Measurements from ENCODE around the gene SURF4. TPM values are rescaled to one million over a fixed set of nuclear protein-coding genes. Genes with fewer than 3 reads are reported as not detected.

The SURF4 gene
- total and polyA plus RNA-seq, 2 donors (not counting 1 experiment from before 2014, with no cell fraction given): 34.7 to 43.8 TPM

DNA sequence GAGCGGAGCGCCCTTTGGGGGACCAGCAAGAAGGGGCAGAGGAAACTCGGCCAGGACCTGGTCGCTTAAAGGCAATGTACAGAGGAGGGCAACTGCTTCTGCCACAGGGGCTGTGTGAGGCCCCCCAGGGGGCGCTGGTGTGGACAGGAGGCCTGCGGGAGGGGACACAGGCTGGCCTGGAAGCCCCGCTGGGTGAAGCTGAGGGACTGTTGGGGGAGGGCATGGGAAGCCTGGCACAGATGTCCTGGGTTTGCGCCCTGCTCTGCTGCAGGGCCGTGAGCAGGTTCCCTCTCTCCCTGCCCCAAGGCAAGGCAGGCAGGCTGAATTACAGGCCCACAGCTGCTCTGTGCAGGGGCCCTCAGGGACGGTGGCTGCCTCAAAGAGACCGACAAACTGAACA, 33.3 kb downstream of the SURF4 start:
- DNase-seq (no peak), ATAC-seq (ENCODE audit: low read depth) (no peak)
- Histone ChIP-seq H2AFZ (ENCODE audit: insufficient read depth, low read depth, low read length, poor library complexity, severe bottlenecking) (no peak overlapping the region), H3K36me3 (replicated peaks in 1 of 2; ENCODE audit: control extremely low read depth in 1 of 2, control insufficient read depth in 1 of 2, extremely low read depth in 1 of 2, insufficient read depth in 2 of 2, low read length in 1 of 2) (peaks cover 0 to 58% of the 10 kb centered on the region in 2 experiments), H3K9me3 (ENCODE audit: control extremely low read depth in 1 of 3, control insufficient read depth in 2 of 3, insufficient read depth in 1 of 3, low read length in 2 of 3) (peaks cover 0 to 9% (median 3%) of the 10 kb centered on the region in 3 donors), H4K20me1 (ENCODE audit: control insufficient read depth, insufficient read depth, low read length, poor library complexity, severe bottlenecking) (peaks cover 5% of the 10 kb centered on the region), H3K4me2 (replicated peaks; ENCODE audit: low read depth, low read length, poor library complexity, severe bottlenecking) (no peak overlapping the region), H3K9ac (ENCODE audit: low read length) (no peak overlapping the region), H3K27me3 (replicated peaks in 1 of 4; ENCODE audit: control extremely low read depth in 1 of 4, control insufficient read depth in 3 of 4, insufficient read depth in 4 of 4, low read length in 3 of 4) (no peaks in the 10 kb centered on the region), H3K27ac (ENCODE audit: low read length in 2 of 2) (peak overlapping the region in 1 of 2 donors; percentile 11), H3K79me2 (ENCODE audit: control insufficient read depth, insufficient read depth, low read length) (peaks cover 38% of the 10 kb centered on the region), H3K4me1 (ENCODE audit: control insufficient read depth in 2 of 2, insufficient read depth in 2 of 2, low read length in 2 of 2) (peaks cover 38 to 55% of the 10 kb centered on the region in 2 donors), H3K4me3 (ENCODE audit: control extremely low read depth in 1 of 5, extremely low read depth in 1 of 5, insufficient read depth in 1 of 5, low read depth in 2 of 5, low read length in 4 of 5) (no peak overlapping the region)
- ChIA-PET POLR2A (no interaction called here), CTCF (no interaction called here)
- peaks cover 52% of the 10 kb centered on the region for H3K4me1 Mint-ChIP-seq
- no peaks in the 10 kb centered on the region for H3K9me3 Mint-ChIP-seq (ENCODE audit: insufficient read depth)
- 77% methylated on average over 11 of the region's 11 CpGs for WGBS (ENCODE audit: insufficient coverage)
- no peaks in the 10 kb centered on the region for H3K27me3 Mint-ChIP-seq
- intact Hi-C loops (cut with micrococcal nuclease): no loop called here
- no peak overlapping the region for H3K4me3 Mint-ChIP-seq
- no peak overlapping the region for H3K27ac Mint-ChIP-seq
- TF ChIP-seq, protein P1, sequence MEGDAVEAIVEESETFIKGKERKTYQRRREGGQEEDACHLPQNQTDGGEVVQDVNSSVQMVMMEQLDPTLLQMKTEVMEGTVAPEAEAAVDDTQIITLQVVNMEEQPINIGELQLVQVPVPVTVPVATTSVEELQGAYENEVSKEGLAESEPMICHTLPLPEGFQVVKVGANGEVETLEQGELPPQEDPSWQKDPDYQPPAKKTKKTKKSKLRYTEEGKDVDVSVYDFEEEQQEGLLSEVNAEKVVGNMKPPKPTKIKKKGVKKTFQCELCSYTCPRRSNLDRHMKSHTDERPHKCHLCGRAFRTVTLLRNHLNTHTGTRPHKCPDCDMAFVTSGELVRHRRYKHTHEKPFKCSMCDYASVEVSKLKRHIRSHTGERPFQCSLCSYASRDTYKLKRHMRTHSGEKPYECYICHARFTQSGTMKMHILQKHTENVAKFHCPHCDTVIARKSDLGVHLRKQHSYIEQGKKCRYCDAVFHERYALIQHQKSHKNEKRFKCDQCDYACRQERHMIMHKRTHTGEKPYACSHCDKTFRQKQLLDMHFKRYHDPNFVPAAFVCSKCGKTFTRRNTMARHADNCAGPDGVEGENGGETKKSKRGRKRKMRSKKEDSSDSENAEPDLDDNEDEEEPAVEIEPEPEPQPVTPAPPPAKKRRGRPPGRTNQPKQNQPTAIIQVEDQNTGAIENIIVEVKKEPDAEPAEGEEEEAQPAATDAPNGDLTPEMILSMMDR (IDR thresholded peaks at IDR 0.05): peak; percentile 21
- no peak for TF ChIP-seq EZH2 (IDR thresholded peaks at IDR 0.05; ENCODE audit: borderline replicate concordance, insufficient read depth, low read depth, low read length, poor library complexity, severe bottlenecking)

DNA sequence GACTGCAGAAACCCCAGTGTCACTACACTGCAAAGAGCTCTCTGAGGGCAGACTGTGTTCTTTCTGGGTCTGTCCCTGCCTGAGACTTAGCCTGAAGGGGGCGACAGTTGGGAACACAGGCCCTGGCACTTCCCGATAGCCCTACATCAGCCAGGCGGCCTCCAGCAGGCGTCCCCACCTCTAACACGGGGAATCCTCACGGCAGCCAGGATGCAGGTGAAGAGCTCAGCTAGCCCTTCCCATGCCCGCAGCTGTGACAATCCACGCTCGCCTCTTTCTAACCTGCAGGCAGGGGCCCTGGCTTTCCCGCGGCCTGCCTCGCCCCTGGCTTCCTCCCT, 33.8 kb downstream of the SURF4 start:
- Histone ChIP-seq H3K9ac (ENCODE audit: low read length) (no peak overlapping the region), H4K20me1 (ENCODE audit: control insufficient read depth, insufficient read depth, low read length, poor library complexity, severe bottlenecking) (peaks cover 5% of the 10 kb centered on the region), H3K4me2 (replicated peaks; ENCODE audit: low read depth, low read length, poor library complexity, severe bottlenecking) (peak overlapping the region; percentile 67), H3K4me3 (ENCODE audit: control extremely low read depth in 1 of 5, extremely low read depth in 1 of 5, insufficient read depth in 1 of 5, low read depth in 2 of 5, low read length in 4 of 5) (no peak overlapping the region), H3K27ac (ENCODE audit: low read length in 2 of 2) (peak overlapping the region; percentile 75), H3K36me3 (replicated peaks in 1 of 2; ENCODE audit: control extremely low read depth in 1 of 2, control insufficient read depth in 1 of 2, extremely low read depth in 1 of 2, insufficient read depth in 2 of 2, low read length in 1 of 2) (peaks cover 0 to 58% of the 10 kb centered on the region in 2 experiments), H2AFZ (ENCODE audit: insufficient read depth, low read depth, low read length, poor library complexity, severe bottlenecking) (no peak overlapping the region), H3K27me3 (replicated peaks in 1 of 4; ENCODE audit: control extremely low read depth in 1 of 4, control insufficient read depth in 3 of 4, insufficient read depth in 4 of 4, low read length in 3 of 4) (no peaks in the 10 kb centered on the region), H3K9me3 (ENCODE audit: control extremely low read depth in 1 of 3, control insufficient read depth in 2 of 3, insufficient read depth in 1 of 3, low read length in 2 of 3) (peaks cover 0 to 9% (median 3%) of the 10 kb centered on the region in 3 donors), H3K79me2 (ENCODE audit: control insufficient read depth, insufficient read depth, low read length) (peaks cover 34% of the 10 kb centered on the region), H3K4me1 (ENCODE audit: control insufficient read depth in 2 of 2, insufficient read depth in 2 of 2, low read length in 2 of 2) (peaks cover 38 to 54% of the 10 kb centered on the region in 2 donors)
- H3K9me3 Mint-ChIP-seq (ENCODE audit: insufficient read depth): no peaks in the 10 kb centered on the region
- H3K4me1 Mint-ChIP-seq: peaks cover 53% of the 10 kb centered on the region
- ATAC-seq (ENCODE audit: low read depth): no peak
- ChIA-PET CTCF (no interaction called here), POLR2A (no interaction called here)
- TF ChIP-seq, protein P1 (IDR thresholded peaks at IDR 0.05): no peak
- TF ChIP-seq EZH2 (IDR thresholded peaks at IDR 0.05; ENCODE audit: borderline replicate concordance, insufficient read depth, low read depth, low read length, poor library complexity, severe bottlenecking): no peak
- peak overlapping the region; percentile 83 for H3K27ac Mint-ChIP-seq
- intact Hi-C loops (cut with micrococcal nuclease): no loop called here
- H3K27me3 Mint-ChIP-seq: no peaks in the 10 kb centered on the region
- DNase-seq: no peak
- H3K4me3 Mint-ChIP-seq: peak overlapping the region; percentile 23
- WGBS (ENCODE audit: insufficient coverage): 96% methylated on average over 12 of the region's 12 CpGs
